Measurements from ENCODE around the gene SLC30A1. TPM values are rescaled to one million over a fixed set of nuclear protein-coding genes. Genes with fewer than 3 reads are reported as not detected.

The SLC30A1 gene
- total RNA-seq, 1 experiment from 2014 or later: 9.7 TPM

GRCh38 chr1:211620097-211620496 lies 41.1 kb upstream of the SLC30A1 start:
- no peaks in the 10 kb centered on the region for H3K27me3 ChIP-seq (ENCODE audit: insufficient read depth, low read length)
- H3K4me1 ChIP-seq (ENCODE audit: control insufficient read depth in 1 of 2, insufficient read depth in 2 of 2, low read length in 2 of 2): no peaks in the 10 kb centered on the region
- ATAC-seq (no peak), DNase-seq (ENCODE audit: low read depth, low spot score) (no peak)
- intact Hi-C loops (cut with micrococcal nuclease): no loop called here
- no peaks in the 10 kb centered on the region for H4K20me1 ChIP-seq (ENCODE audit: insufficient read depth)
- H3K4me2 ChIP-seq (ENCODE audit: low read length): no peak overlapping the region
- H3K79me2 ChIP-seq (ENCODE audit: insufficient read depth, low read length): no peaks in the 10 kb centered on the region
- BruUV-seq (replicated peaks): no TSS peak
- H2AFZ ChIP-seq (ENCODE audit: low read depth, low read length, poor library complexity, severe bottlenecking): no peak overlapping the region
- ChIA-PET POLR2A (no interaction called here), RAD21 (ENCODE audit: low non-redundant PET in 1 of 2, low total read pairs in 2 of 2, uncharacterized antibody in 2 of 2, unreplicated experiment in 2 of 2) (no interaction called here), CTCF (no interaction called here)
- no peaks in the 10 kb centered on the region for H3K36me3 ChIP-seq (ENCODE audit: control insufficient read depth in 1 of 2, insufficient read depth in 2 of 2, low read length in 2 of 2)
- no peak overlapping the region for H3K4me3 ChIP-seq (replicated peaks in 1 of 2; ENCODE audit: low read depth in 1 of 2, low read length in 2 of 2)
- no peaks in the 10 kb centered on the region for H3K9me2 ChIP-seq (ENCODE audit: insufficient read depth)
- TF ChIP-seq RAD21 (IDR thresholded peaks at IDR 0.05; ENCODE audit: low read depth) (no peak), ATF3 (IDR thresholded peaks at IDR 0.05) (no peak), ZNF274 (IDR thresholded peaks at IDR 0.05; ENCODE audit: low read depth, low read length) (no peak), POLR2AphosphoS5 (IDR thresholded peaks at IDR 0.05; ENCODE audit: low read depth, low read length) (no peak), SP1 (IDR thresholded peaks at IDR 0.05; ENCODE audit: low read depth) (no peak), CBX3 (IDR thresholded peaks at IDR 0.05; ENCODE audit: low read depth) (no peak), CEBPB (IDR thresholded peaks at IDR 0.05; ENCODE audit: low read depth) (no peak), CTCF (IDR thresholded peaks at IDR 0.05 in 2 of 3, conservative IDR thresholded peaks at IDR 0.05 in 1 of 3; ENCODE audit: borderline replicate concordance in 1 of 3, insufficient read depth in 1 of 3, low read depth in 2 of 3, low read length in 2 of 3) (no peak), POLR2A (IDR thresholded peaks at IDR 0.05; ENCODE audit: borderline replicate concordance, extremely low read depth, insufficient read depth, insufficient read length) (no peak), EGR1 (IDR thresholded peaks at IDR 0.05; ENCODE audit: low read depth) (no peak), EZH2phosphoT487 (IDR thresholded peaks at IDR 0.05; ENCODE audit: borderline replicate concordance) (no peak)
- H3K9ac ChIP-seq (ENCODE audit: low read length): no peak overlapping the region
- H3K9me3 ChIP-seq (ENCODE audit: control insufficient read depth in 1 of 2, insufficient read depth in 1 of 2, low read depth in 1 of 2, low read length in 2 of 2): no peaks in the 10 kb centered on the region
- H3K27ac ChIP-seq (ENCODE audit: low read depth, low read length): no peak overlapping the region

Data from HCT116 (cell line).